Lower leg skin (tissue), 3 donors: ENCODE measurements around the gene CYTH2.

ENCODE experiments used
- POLR2A ChIP-seq, 2 donors: fragments of 450-650 bp; IDR thresholded peaks; one replicate each; pipeline ENCODE4 v1.6.1; 2016 to 2017; ENCODE audit warnings: antibody characterized with exemption in 2 of 2, mild to moderate bottlenecking in 1 of 2, moderate library complexity in 1 of 2
- TF ChIP-seq, protein P1 (sequence below), 3 donors: fragments of 450-650 bp; IDR thresholded peaks; one replicate each; pipeline ENCODE4 v1.5.1; 2016; ENCODE audit warnings: antibody characterized with exemption in 3 of 3, mild to moderate bottlenecking in 3 of 3, moderate library complexity in 2 of 3

DNA sequence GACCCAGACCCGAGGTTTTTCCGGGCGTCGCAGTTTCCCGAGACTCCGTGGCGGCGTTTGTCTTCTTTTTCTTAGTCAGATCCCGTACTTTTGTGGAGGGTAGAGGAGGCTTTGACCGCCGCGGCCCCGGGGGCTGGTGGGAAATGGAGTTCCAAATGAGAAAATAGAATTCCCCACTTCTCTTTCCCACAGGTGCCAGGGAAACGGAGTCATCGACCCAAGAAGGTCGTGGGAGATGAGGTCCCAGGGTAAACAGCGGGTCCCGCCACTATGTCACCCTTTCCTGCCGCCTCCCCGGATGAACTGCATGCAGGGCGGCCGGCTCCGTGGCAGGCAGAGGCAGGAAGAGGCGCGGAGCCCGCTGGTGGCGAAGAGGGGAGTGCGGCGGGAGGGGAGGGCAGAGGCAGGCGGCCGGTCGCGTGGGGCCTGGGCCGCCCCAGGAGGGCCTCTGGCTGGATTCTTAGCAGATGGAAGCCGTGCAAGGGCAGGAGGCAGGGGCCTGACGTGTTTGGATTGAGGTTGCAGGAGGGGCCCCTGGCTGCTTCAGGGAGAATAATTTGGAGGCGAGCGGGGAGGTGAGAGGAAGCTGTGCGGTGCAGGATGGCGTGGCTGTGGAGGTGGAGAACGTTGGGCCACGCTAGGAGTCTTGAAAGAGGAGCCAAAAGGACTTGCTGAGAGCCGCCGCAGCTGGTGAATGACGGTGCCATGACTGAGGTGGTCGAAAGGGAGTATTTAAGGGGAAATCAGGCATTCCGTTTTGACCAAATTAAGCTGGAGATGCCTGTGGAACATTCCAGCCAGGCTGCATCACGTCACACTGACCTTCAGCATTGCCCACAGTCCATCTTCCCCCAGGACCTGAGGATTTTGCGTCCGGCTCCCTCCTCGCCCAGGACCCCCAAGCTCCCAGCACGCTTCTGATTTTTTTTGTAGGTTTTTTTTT, 11.7 kb downstream of the CYTH2 start:
- TF ChIP-seq, protein P1, sequence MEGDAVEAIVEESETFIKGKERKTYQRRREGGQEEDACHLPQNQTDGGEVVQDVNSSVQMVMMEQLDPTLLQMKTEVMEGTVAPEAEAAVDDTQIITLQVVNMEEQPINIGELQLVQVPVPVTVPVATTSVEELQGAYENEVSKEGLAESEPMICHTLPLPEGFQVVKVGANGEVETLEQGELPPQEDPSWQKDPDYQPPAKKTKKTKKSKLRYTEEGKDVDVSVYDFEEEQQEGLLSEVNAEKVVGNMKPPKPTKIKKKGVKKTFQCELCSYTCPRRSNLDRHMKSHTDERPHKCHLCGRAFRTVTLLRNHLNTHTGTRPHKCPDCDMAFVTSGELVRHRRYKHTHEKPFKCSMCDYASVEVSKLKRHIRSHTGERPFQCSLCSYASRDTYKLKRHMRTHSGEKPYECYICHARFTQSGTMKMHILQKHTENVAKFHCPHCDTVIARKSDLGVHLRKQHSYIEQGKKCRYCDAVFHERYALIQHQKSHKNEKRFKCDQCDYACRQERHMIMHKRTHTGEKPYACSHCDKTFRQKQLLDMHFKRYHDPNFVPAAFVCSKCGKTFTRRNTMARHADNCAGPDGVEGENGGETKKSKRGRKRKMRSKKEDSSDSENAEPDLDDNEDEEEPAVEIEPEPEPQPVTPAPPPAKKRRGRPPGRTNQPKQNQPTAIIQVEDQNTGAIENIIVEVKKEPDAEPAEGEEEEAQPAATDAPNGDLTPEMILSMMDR (IDR thresholded peaks at IDR 0.05) = no peak
- no peak for TF ChIP-seq POLR2A (IDR thresholded peaks at IDR 0.05)
